Measurements from ENCODE around the gene ABCC8. TPM values are rescaled to one million over a fixed set of nuclear protein-coding genes. Genes with fewer than 3 reads are reported as not detected.

The ABCC8 gene
- total RNA-seq, 1 experiment from 2014 or later, result not detected

- Histone ChIP-seq H3K9me3 (no peaks in the 10 kb centered on the region), H3K4me1 (no peaks in the 10 kb centered on the region), H3K36me3 (ENCODE audit: control insufficient read depth, insufficient read depth, low read length) (peaks cover 4% of the 10 kb centered on the region), H3K27me3 (replicated peaks; ENCODE audit: control insufficient read depth, insufficient read depth, low read length) (no peaks in the 10 kb centered on the region), H3K4me3 (ENCODE audit: low read depth, low read length) (no peak overlapping the region)
- Mint-ChIP-seq H3K27me3 (ENCODE audit: insufficient read depth, unreplicated experiment) (no peaks in the 10 kb centered on the region), H3K36me3 (ENCODE audit: insufficient read depth, unreplicated experiment) (peaks cover 67% of the 10 kb centered on the region), H3K4me3 (ENCODE audit: unreplicated experiment) (no peak overlapping the region), H3K4me1 (ENCODE audit: low read depth, unreplicated experiment) (no peaks in the 10 kb centered on the region), H3K9me3 (ENCODE audit: unreplicated experiment) (no peaks in the 10 kb centered on the region), H3K27ac (ENCODE audit: unreplicated experiment) (no peak overlapping the region)
- no TSS peak for BruUV-seq (replicated peaks)
- CTCF ChIA-PET, result no interaction called here
- TF ChIP-seq CTCF (IDR thresholded peaks at IDR 0.05; ENCODE audit: insufficient read depth in 1 of 2, low read depth in 1 of 2, low read length in 1 of 2, severe bottlenecking in 1 of 2, unreplicated experiment in 1 of 2), result no peak
- intact Hi-C loops (cut with micrococcal nuclease; ENCODE audit: unreplicated experiment), result no loop called here
- DNase-seq, result no peak
- POLR2A ChIA-PET, result no interaction called here
Measured at GRCh38 chr11:17510507-17511206, 34.0 kb upstream of the ABCC8 start.

DNA sequence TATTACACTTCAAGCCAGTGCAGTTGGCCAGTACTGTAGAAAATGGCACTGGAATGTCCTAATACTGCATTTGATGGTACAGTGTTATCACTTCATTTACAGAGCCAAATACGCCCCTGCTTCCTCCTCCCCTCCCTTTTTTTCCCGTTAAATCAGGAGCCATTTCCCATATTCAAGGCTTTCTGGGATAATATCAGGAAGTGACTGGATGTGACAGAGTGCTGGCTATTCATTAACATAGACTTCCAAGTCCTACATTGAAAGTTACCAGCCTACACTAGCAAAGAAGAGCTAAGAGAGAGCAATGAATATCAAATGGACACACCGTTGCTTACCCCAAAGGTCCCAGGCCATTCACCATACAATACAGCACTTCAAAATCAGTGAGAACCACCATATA lies 32.1 kb upstream of the ABCC8 start:
- TF ChIP-seq CTCF (IDR thresholded peaks at IDR 0.05; ENCODE audit: insufficient read depth in 1 of 2, low read depth in 1 of 2, low read length in 1 of 2, severe bottlenecking in 1 of 2, unreplicated experiment in 1 of 2), result no peak
- intact Hi-C loops (cut with micrococcal nuclease; ENCODE audit: unreplicated experiment), result no loop called here
- POLR2A ChIA-PET, result no interaction called here
- Mint-ChIP-seq H3K4me3 (ENCODE audit: unreplicated experiment) (no peak overlapping the region), H3K27ac (ENCODE audit: unreplicated experiment) (no peak overlapping the region), H3K4me1 (ENCODE audit: low read depth, unreplicated experiment) (no peaks in the 10 kb centered on the region), H3K27me3 (ENCODE audit: insufficient read depth, unreplicated experiment) (no peaks in the 10 kb centered on the region), H3K36me3 (ENCODE audit: insufficient read depth, unreplicated experiment) (peaks cover 71% of the 10 kb centered on the region), H3K9me3 (ENCODE audit: unreplicated experiment) (no peaks in the 10 kb centered on the region)
- no peaks in the 10 kb centered on the region for H3K27me3 ChIP-seq (replicated peaks; ENCODE audit: control insufficient read depth, insufficient read depth, low read length)
- CTCF ChIA-PET, result no interaction called here
- H3K4me3 ChIP-seq (ENCODE audit: low read depth, low read length), result no peak overlapping the region
- H3K36me3 ChIP-seq (ENCODE audit: control insufficient read depth, insufficient read depth, low read length), result peaks cover 4% of the 10 kb centered on the region
- no peaks in the 10 kb centered on the region for H3K9me3 ChIP-seq
- no peaks in the 10 kb centered on the region for H3K4me1 ChIP-seq
- BruUV-seq (replicated peaks), result no TSS peak
- no peak for DNase-seq

- H3K36me3 ChIP-seq (ENCODE audit: control insufficient read depth, insufficient read depth, low read length), result peaks cover 4% of the 10 kb centered on the region
- no peak overlapping the region for H3K4me3 ChIP-seq (ENCODE audit: low read depth, low read length)
- intact Hi-C loops (cut with micrococcal nuclease; ENCODE audit: unreplicated experiment), result no loop called here
- ChIA-PET POLR2A (no interaction called here), CTCF (interaction anchor here (1.0 kb wide), 1 partner anchor 20 kb away, joined by 3 read pairs; no protein-coding TSS in a partner anchor)
- no TSS peak for BruUV-seq (replicated peaks)
- no peak overlapping the region for H3K4me3 Mint-ChIP-seq (ENCODE audit: unreplicated experiment)
- H3K4me1 Mint-ChIP-seq (ENCODE audit: low read depth, unreplicated experiment), result no peaks in the 10 kb centered on the region
- H3K27me3 ChIP-seq (replicated peaks; ENCODE audit: control insufficient read depth, insufficient read depth, low read length), result no peaks in the 10 kb centered on the region
- TF ChIP-seq CTCF (IDR thresholded peaks at IDR 0.05; ENCODE audit: insufficient read depth in 1 of 2, low read depth in 1 of 2, low read length in 1 of 2, severe bottlenecking in 1 of 2, unreplicated experiment in 1 of 2), result no peak
- H3K27ac Mint-ChIP-seq (ENCODE audit: unreplicated experiment), result no peak overlapping the region
- no peaks in the 10 kb centered on the region for H3K27me3 Mint-ChIP-seq (ENCODE audit: insufficient read depth, unreplicated experiment)
- DNase-seq, result no peak
- peaks cover 70% of the 10 kb centered on the region for H3K36me3 Mint-ChIP-seq (ENCODE audit: insufficient read depth, unreplicated experiment)
- H3K4me1 ChIP-seq, result no peaks in the 10 kb centered on the region
- no peaks in the 10 kb centered on the region for H3K9me3 ChIP-seq
- H3K9me3 Mint-ChIP-seq (ENCODE audit: unreplicated experiment), result no peaks in the 10 kb centered on the region
Measured at GRCh38 chr11:17508306-17508705, 31.7 kb upstream of the ABCC8 start.

Measured in Caco-2 (cell line).